ENCODE data around the gene PDGFC.

The PDGFC gene

DNA sequence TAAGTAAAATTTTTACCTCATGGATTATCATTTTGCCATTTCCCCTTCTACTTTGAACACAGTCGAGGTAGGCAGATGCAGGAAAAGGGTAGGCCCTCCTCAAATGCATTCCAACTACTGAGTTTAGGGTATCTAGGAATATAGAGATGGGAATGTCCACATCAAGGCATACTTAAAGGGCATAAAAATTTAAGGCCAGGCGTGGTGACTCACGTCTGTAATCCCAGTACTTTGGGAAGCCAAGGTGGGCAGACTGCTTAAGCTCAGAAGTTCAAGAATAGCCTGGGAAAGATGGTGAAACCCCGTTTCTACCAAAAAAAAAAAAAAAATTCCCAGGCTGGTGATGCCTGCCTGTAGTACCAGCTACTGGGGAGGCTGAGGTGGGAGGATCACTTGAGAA lies 146.5 kb downstream of the PDGFC start:
- Histone ChIP-seq H3F3A (ENCODE audit: insufficient read depth, low read length) (no peaks in the 10 kb centered on the region), H3K79me2 (ENCODE audit: low read length) (no peaks in the 10 kb centered on the region), H3K27me3 (replicated peaks; ENCODE audit: insufficient read depth, low read length) (no peaks in the 10 kb centered on the region), H3K9ac (ENCODE audit: low read length) (no peak overlapping the region), H3K9me3 (replicated peaks; ENCODE audit: insufficient read depth, low read length) (no peaks in the 10 kb centered on the region), H3K27ac (ENCODE audit: low read length) (no peak overlapping the region), H3K4me2 (ENCODE audit: low read depth, low read length) (no peak overlapping the region), H2AFZ (ENCODE audit: low read length) (no peak overlapping the region), H3K9me2 (replicated peaks; ENCODE audit: insufficient read depth, low read length) (no peaks in the 10 kb centered on the region; the same call in 1 of the 2 replicates), H4K20me1 (ENCODE audit: insufficient read depth, low read length) (no peaks in the 10 kb centered on the region), H3K4me1 (ENCODE audit: low read length) (no peaks in the 10 kb centered on the region), H3K36me3 (replicated peaks; ENCODE audit: insufficient read depth, low read length) (no peaks in the 10 kb centered on the region), H3K4me3 (ENCODE audit: low read length) (no peak overlapping the region)
- DNase-seq: no peak
- TF ChIP-seq, protein P1, sequence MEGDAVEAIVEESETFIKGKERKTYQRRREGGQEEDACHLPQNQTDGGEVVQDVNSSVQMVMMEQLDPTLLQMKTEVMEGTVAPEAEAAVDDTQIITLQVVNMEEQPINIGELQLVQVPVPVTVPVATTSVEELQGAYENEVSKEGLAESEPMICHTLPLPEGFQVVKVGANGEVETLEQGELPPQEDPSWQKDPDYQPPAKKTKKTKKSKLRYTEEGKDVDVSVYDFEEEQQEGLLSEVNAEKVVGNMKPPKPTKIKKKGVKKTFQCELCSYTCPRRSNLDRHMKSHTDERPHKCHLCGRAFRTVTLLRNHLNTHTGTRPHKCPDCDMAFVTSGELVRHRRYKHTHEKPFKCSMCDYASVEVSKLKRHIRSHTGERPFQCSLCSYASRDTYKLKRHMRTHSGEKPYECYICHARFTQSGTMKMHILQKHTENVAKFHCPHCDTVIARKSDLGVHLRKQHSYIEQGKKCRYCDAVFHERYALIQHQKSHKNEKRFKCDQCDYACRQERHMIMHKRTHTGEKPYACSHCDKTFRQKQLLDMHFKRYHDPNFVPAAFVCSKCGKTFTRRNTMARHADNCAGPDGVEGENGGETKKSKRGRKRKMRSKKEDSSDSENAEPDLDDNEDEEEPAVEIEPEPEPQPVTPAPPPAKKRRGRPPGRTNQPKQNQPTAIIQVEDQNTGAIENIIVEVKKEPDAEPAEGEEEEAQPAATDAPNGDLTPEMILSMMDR (IDR thresholded peaks at IDR 0.05; ENCODE audit: low read length): no peak

DNA sequence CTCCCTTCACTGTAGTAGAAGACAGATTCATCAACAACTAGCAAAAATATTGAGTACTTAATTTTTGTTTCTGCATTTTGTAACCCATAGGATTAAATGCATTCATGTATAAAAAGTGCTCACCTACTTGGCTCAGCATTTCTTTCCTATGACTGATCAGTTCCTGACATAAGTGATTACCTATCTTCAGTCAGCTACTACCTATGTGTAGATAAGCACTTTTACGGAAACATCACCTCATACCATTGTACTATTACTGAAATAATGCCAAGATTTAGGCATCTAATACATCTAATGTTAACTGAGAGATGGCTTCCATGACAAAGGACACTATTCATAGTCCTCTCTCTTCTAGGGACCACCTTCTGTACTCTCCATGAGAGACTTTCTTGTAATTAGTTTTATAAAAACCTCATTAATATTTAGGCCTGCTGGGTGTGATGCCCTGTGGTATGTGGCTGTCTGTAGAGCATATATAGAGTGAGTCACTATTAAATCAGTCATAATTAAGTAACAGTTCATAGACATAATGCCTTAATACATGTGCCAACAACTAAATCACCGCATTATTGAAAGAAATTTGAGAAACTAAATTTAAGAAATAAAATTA lies 147.0 kb downstream of the PDGFC start:
- DNase-seq: no peak
- H4K20me1 ChIP-seq (ENCODE audit: insufficient read depth, low read length): no peaks in the 10 kb centered on the region
- H3K9me2 ChIP-seq (replicated peaks; ENCODE audit: insufficient read depth, low read length): no peaks in the 10 kb centered on the region; the same call in 1 of the 2 replicates
- H3K79me2 ChIP-seq (ENCODE audit: low read length): no peaks in the 10 kb centered on the region
- no peaks in the 10 kb centered on the region for H3F3A ChIP-seq (ENCODE audit: insufficient read depth, low read length)
- H3K9ac ChIP-seq (ENCODE audit: low read length): no peak overlapping the region
- H3K9me3 ChIP-seq (replicated peaks; ENCODE audit: insufficient read depth, low read length): no peaks in the 10 kb centered on the region
- no peaks in the 10 kb centered on the region for H3K4me1 ChIP-seq (ENCODE audit: low read length)
- no peak overlapping the region for H2AFZ ChIP-seq (ENCODE audit: low read length)
- no peak overlapping the region for H3K4me2 ChIP-seq (ENCODE audit: low read depth, low read length)
- H3K4me3 ChIP-seq (ENCODE audit: low read length): no peak overlapping the region
- no peaks in the 10 kb centered on the region for H3K27me3 ChIP-seq (replicated peaks; ENCODE audit: insufficient read depth, low read length)
- no peak overlapping the region for H3K27ac ChIP-seq (ENCODE audit: low read length)
- no peaks in the 10 kb centered on the region for H3K36me3 ChIP-seq (replicated peaks; ENCODE audit: insufficient read depth, low read length)
- no peak for TF ChIP-seq EZH2 (optimal IDR thresholded peaks at IDR 0.05; ENCODE audit: low read depth, low read length)
- TF ChIP-seq, protein P1 (IDR thresholded peaks at IDR 0.05; ENCODE audit: low read length): no peak

DNA sequence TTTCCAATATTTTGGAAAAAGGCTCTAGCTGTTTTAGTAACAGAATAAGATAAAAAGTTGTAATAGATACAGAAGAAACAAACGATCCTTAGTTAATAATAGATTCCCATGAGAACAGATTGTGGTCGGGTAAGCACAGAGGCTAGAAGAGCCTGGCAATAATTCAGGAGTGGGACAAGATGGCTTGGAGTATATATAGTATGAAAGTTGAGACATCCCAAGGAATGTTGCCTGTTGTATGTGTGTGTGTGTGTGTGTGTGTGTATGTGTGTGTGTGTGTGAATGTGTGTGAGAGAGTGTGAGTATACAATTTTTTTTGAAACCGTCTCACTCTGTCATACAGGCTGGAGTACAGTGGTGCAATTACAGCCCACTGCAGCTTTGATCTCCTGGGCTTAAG lies 150.7 kb downstream of the PDGFC start:
- no peak overlapping the region for H3K4me3 ChIP-seq (ENCODE audit: low read length)
- DNase-seq: no peak
- H3K4me1 ChIP-seq (ENCODE audit: low read length): no peaks in the 10 kb centered on the region
- no peaks in the 10 kb centered on the region for H3K9me3 ChIP-seq (replicated peaks; ENCODE audit: insufficient read depth, low read length)
- no peaks in the 10 kb centered on the region for H3K9me2 ChIP-seq (replicated peaks; ENCODE audit: insufficient read depth, low read length)
- H3K36me3 ChIP-seq (replicated peaks; ENCODE audit: insufficient read depth, low read length): no peaks in the 10 kb centered on the region
- H3K4me2 ChIP-seq (ENCODE audit: low read depth, low read length): no peak overlapping the region
- no peaks in the 10 kb centered on the region for H3K27me3 ChIP-seq (replicated peaks; ENCODE audit: insufficient read depth, low read length)
- H3F3A ChIP-seq (ENCODE audit: insufficient read depth, low read length): no peaks in the 10 kb centered on the region
- H3K27ac ChIP-seq (ENCODE audit: low read length): no peak overlapping the region
- no peaks in the 10 kb centered on the region for H4K20me1 ChIP-seq (ENCODE audit: insufficient read depth, low read length)
- no peak overlapping the region for H3K9ac ChIP-seq (ENCODE audit: low read length)
- H3K79me2 ChIP-seq (ENCODE audit: low read length): no peaks in the 10 kb centered on the region
- TF ChIP-seq, protein P1 (IDR thresholded peaks at IDR 0.05; ENCODE audit: low read length): no peak
- TF ChIP-seq EZH2 (optimal IDR thresholded peaks at IDR 0.05; ENCODE audit: low read depth, low read length) (no peak), EZH2phosphoT487 (IDR thresholded peaks at IDR 0.05; ENCODE audit: low read length) (no peak)
- no peak overlapping the region for H2AFZ ChIP-seq (ENCODE audit: low read length)

All from MM.1S (cell line).